GM21447 (cell line): ENCODE data around the gene INPP5A.
"Not testable (repeated sequence)": the region's sequence is repeated elsewhere in the genome, so short reads cannot be mapped to it uniquely, and the experiment has no call there.

Experiments used
- ATAC-seq: cut with Tn5 transposase; IDR thresholded peaks from one replicate; pipeline ENCODE4 v1.9.1; 2021; ENCODE audit not compliant: unreplicated experiment

INPP5A gene

DNA sequence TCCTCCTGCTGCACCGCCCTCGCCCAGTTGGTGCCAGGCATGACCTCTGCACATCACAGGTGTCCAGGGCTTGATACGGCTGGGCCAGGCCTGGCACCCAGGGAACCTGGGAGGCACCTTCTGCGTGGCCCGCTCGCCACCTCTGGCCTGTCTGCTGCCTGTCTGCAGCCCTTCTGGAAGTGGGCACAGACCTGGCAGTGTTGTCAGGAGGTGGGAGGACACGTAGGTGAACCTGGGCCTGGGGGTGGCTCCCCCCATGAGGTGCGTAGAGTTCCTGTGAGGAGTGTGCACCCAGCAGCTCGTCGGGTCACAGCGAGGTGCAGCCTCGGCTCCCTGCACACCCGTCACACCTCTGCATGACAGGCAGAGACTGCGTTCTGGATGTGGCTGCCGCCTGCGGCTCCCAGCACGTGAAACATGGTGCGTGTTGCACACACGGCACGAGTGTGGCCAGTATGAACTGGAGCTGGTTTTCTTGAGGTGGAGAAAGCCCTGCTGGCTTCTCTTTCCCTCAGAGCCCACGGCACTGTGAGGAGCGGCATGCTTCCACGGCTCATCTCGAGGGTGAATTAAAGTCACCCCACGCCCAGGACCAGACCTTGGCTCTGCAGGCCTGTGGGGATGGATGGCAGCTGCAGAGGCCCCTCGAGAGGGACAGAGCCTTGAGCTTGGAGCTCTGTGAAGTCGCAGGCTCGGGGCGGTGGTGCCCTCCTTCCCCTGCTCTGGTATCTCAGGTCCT is 24.8 kb downstream of the INPP5A start:
- ATAC-seq, result no peak

DNA sequence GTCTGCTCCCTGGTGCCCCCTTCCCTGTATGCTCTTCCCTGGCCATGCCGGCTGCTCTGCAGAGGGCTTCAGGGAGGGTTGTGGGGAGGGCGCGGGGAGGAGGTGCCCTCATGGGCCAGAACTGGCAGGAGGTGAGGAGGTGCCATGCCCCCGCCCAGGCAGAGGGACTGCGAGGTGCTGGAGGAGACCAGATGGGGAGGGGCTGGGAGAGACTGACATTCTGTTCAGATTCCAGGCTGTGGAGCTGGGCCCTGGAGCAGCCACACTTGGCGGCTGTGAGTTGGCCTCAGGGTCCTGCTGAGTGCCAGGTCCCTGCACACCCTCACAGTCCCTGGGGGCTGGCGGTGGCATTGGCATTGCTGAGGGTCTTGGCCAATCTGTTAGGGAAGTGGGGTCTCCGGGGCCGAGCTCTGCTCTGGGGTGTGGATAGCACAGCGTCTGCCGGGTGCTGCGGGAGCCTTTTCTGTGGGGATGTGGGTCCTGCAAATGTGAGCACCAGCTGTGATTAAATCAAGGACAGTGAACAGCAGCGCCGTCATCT is 25.4 kb downstream of the INPP5A start:
- no peak for ATAC-seq

DNA sequence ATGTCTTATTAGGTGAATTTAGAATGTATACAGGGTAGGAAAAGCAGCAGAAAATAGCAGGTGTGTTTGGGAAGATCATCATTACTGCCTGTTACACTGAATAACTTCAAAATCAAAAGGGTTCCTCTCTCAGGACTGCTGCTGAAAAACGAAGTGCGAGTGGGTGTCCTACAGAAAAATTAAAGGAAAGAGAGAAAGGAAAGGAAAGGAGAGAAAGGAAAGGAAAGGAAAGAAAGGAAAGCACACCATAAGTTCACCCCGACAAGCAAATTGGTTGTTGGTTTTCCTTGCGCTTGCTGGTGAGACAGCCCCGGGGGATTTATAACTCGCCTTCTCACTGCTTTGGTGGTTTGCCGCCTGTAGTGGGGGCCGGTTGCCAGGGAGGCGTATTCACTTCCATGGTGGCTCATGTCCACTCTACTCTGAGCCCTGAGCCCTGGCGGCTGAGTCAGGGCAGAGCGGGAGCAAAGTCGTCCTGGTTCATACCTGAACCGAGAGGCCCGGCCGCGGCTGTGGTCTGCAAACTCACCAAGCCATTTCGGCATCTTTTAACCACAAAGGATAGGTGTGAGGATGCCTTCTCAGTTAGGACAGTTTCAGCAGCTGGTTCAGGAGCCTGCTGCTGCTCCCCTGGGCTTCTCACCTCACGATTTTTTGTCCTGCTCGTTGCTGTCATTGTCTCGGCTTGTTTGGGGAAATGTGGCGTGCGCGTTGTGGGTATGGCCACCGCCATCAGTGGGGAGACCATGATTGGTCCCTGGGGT is 26.1 kb downstream of the INPP5A start:
- ATAC-seq, result peak; percentile 81

DNA sequence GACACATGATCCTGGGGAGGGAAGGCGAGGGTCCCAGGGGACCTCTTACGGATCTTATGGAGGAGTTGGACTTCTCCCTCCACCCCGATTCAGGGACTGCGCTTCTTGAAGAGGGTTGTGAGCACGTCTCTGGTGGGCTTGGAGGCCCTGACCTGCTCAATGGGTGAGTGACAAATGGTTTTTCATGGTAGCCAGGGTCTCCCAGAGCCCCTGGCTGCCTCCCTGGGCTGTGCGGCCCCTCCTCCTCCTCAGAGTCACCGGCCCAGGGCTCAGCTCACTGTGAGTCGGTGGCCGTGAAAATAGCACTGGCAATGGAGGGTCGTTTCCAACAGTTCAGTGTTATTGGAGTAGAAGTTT is 26.6 kb downstream of the INPP5A start:
- ATAC-seq, result no peak

GRCh38 chr10:132564690-132565089 is 27.1 kb downstream of the INPP5A start:
- ATAC-seq, result no peak

DNA sequence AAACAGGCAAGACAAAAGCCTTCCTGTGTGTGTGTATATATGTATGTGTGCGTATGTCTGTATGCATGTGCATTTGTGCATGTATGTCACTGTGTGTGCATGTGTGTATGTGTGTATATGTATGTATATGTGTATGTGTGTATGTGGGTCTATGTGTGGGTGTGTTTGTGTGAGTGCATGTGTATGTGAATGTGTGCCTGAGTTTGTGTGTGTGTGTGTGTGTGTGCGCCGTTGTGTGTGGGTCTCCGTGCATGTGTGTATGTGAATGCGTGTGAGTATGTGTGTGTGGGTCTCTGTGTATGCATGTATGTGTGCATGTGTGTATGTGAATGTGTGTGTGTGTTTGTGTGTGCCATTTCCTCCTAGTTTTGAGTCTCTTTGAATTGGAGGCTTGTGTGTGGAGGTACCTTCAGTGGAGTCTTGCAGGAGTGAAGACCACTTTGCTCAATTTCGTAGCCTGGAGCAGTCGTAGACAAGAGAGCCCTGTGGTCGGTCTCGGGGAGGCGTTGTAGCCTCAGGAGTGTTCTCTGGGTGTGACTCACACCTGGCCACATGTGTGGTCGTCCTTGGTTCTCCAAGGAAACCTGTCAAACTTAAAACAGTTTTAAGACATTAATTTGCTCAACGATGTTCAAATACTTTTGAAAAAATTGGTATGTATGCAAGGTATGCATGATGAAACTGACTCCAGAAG is 28.1 kb downstream of the INPP5A start:
- no peak for ATAC-seq

GRCh38 chr10:132566892-132567291 is 29.3 kb downstream of the INPP5A start:
- ATAC-seq, result no peak

GRCh38 chr10:132570265-132570664 is 32.7 kb downstream of the INPP5A start:
- ATAC-seq, result no peak

GRCh38 chr10:132570771-132571649 is 33.4 kb downstream of the INPP5A start:
- ATAC-seq, result peak; percentile 39

DNA sequence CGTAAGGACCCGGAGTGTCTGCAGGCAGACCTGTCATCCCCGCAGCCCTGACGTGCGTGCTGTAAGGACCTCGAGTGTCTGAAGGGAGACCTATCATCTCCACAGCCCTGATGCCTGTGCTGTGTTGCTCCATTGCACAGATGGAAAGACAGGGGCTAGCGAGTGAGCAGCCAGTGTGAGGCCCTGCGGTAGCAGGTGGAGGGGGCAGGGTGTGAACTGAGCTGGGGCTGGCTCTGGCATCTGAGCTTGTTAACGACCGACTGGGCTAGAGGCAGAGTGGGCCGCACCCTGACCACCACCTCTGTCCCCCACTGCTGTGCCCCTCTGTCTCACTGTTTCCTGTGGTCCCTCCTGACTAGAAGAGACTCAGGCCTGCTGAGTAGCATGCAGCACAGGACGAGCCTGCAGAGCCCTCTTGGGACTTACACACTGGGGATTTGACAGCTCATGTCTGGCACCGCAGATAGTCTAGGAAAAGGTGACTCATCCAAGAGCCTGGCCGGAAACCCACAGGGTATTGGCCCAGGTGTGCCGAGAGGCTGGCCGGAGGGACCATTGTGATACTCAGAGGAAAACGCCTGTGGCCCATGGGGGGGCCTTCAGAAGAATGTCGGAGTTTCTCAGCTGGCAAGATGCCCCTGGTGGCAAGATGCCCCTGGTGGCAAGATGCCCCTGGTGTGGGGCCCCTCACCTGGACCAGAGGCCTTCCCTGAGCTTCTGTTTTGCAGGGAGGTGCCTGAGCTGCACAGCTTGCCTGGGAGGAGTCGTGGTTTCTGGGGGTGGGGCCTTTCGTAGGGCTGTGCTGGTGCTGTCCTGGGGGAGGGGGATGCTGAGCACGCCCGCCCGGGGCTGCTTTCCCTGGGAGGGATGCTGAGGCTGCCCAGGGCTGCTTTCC is 34.3 kb downstream of the INPP5A start:
- peak; percentile 69 for ATAC-seq

DNA sequence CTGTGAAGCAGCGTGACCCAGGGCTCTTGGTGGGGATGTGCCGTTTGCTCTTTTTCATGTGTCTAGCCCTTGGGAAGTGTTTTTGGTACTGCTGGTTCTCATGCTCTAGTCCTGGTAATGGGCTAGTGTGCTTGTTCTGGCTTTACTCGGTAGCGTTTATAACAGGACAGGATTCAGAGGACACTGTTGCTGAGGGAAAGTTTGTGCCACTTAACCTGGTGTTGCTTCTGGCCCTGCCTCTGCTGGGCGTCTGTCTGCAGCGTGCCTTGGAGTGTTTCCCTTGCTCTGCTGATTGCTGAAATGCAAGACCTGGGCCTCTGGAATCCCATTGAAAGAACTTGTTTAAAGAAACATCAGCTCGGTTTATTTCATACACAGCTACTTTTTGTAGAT is 35.0 kb downstream of the INPP5A start:
- ATAC-seq, result no peak

- ATAC-seq, result not testable (repeated sequence)
Observed at GRCh38 chr10:132572946-132573345, 35.4 kb downstream of the INPP5A start.

GRCh38 chr10:132574288-132574687 is 36.7 kb downstream of the INPP5A start:
- ATAC-seq, result no peak

GRCh38 chr10:132574783-132575319 is 37.3 kb downstream of the INPP5A start:
- ATAC-seq, result no peak

DNA sequence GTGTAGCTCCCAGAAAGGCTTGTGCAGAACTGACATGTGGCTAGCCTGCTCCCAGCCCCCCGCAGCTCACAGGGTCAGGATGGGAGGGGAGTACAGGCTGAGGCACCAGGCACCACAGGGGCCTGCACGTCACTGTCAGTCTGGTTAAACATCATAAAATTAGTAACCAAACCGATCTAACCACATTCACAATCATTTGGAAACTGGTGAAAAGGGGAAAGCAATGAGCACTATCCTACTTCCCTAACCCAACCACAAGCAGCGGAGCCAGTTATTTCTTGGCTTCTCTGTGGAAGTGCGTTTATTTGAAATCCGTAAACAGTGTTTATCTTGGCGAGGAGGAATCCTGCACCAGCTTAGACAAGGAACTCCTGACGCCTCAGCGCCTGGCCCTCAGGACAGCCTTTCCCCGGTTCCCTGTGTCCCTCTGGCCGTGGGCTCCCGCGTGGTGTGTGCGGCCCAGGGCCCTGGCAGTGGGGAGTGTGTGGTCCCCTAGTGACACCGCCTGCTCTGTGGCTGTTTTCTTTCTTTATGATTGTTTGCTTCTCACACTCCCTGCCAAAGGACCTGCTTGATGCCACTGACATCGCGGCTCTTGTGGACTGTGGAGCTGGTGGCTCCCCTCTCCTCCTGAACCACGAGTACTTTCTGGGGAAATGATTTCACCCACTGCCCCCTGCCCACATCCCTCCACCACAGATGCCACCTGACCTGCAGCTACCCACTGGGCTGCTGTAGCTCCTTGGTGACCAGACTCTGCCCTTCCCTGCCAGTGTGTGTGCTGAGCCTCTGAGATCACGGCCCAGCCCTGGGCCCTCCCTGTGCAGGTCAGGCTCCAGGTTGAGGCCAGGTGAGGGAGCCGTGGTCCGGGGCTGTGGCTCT is 38.0 kb downstream of the INPP5A start:
- ATAC-seq, result peak; percentile 29

- ATAC-seq, result no peak
Observed at GRCh38 chr10:132576671-132577349, 39.2 kb downstream of the INPP5A start.

GRCh38 chr10:132577350-132578003 is 39.9 kb downstream of the INPP5A start:
- no peak for ATAC-seq
